Skeletal muscle satellite cell (primary cell): Measurements from ENCODE around the gene LGALS12.

Experiments used
- H3K27me3 ChIP-seq: 2 replicates; pipeline ENCODE4 v1.7.0; 2013; ENCODE audit warnings: low read length; ENCODE audit not compliant: control insufficient read depth, insufficient read depth
- H3K36me3 ChIP-seq: 2 replicates; pipeline ENCODE4 v1.7.0; 2013; ENCODE audit warnings: mild to moderate bottlenecking, control low read depth, low read length; ENCODE audit not compliant: insufficient read depth
- H3K4me1 ChIP-seq: 2 replicates; pipeline ENCODE4 v1.7.0; 2013; ENCODE audit warnings: low read length; ENCODE audit not compliant: control insufficient read depth, insufficient read depth
- H3K4me2 ChIP-seq: 2 replicates; pipeline ENCODE4 v1.7.0; 2013; ENCODE audit warnings: mild to moderate bottlenecking, low read length
- H3K4me3 ChIP-seq: 2 replicates; pipeline ENCODE4 v1.7.0; 2013; ENCODE audit warnings: low read length
- H3K9ac ChIP-seq: 2 replicates; pipeline ENCODE4 v1.7.0; 2013; ENCODE audit warnings: mild to moderate bottlenecking, low read depth, low read length, moderate library complexity
- H3K9me3 ChIP-seq: replicated peaks from 2 replicates; pipeline ENCODE4 v1.7.0; 2013; ENCODE audit warnings: mild to moderate bottlenecking, control low read depth, low read length

The LGALS12 gene

GRCh38 chr11:63504933-63505586 lies 824 bp upstream of the LGALS12 start:
- H3K9ac ChIP-seq: no peak overlapping the region
- peaks cover 5% of the 10 kb centered on the region for H3K27me3 ChIP-seq
- H3K4me1 ChIP-seq: peaks cover under 1% of the 10 kb centered on the region

GRCh38 chr11:63506876-63507275 lies 992 bp downstream of the LGALS12 start:
- H3K4me2 ChIP-seq: no peak overlapping the region
- no peak overlapping the region for H3K9ac ChIP-seq
- no peaks in the 10 kb centered on the region for H3K9me3 ChIP-seq
- no peaks in the 10 kb centered on the region for H3K36me3 ChIP-seq
- peaks cover 5% of the 10 kb centered on the region for H3K27me3 ChIP-seq
- peaks cover 13% of the 10 kb centered on the region for H3K4me1 ChIP-seq
- no peak overlapping the region for H3K4me3 ChIP-seq

More at GRCh38 chr11:63504933-63505586, 824 bp upstream of the LGALS12 start:
- H3K4me2 ChIP-seq: no peak overlapping the region
- no peak overlapping the region for H3K4me3 ChIP-seq
- H3K36me3 ChIP-seq: no peaks in the 10 kb centered on the region
- no peaks in the 10 kb centered on the region for H3K9me3 ChIP-seq

- H3K27me3 ChIP-seq: peaks cover 5% of the 10 kb centered on the region
- no peaks in the 10 kb centered on the region for H3K9me3 ChIP-seq
- no peak overlapping the region for H3K4me3 ChIP-seq
These were observed 1.6 kb downstream of the LGALS12 start for GRCh38 chr11:63507511-63507910.

GRCh38 chr11:63508009-63508408 lies 2.1 kb downstream of the LGALS12 start:
- Histone ChIP-seq H3K4me3 (no peak overlapping the region), H3K36me3 (no peaks in the 10 kb centered on the region), H3K9ac (no peak overlapping the region), H3K4me2 (no peak overlapping the region), H3K4me1 (peaks cover 13% of the 10 kb centered on the region), H3K27me3 (peaks cover 7% of the 10 kb centered on the region), H3K9me3 (no peaks in the 10 kb centered on the region)

More at GRCh38 chr11:63507511-63507910, 1.6 kb downstream of the LGALS12 start:
- Histone ChIP-seq H3K4me1 (peaks cover 13% of the 10 kb centered on the region), H3K4me2 (no peak overlapping the region), H3K36me3 (no peaks in the 10 kb centered on the region), H3K9ac (no peak overlapping the region)

GRCh38 chr11:63508745-63509144 lies 2.9 kb downstream of the LGALS12 start:
- Histone ChIP-seq H3K4me3 (no peak overlapping the region), H3K27me3 (peaks cover 9% of the 10 kb centered on the region), H3K4me2 (no peak overlapping the region), H3K9me3 (no peaks in the 10 kb centered on the region), H3K36me3 (no peaks in the 10 kb centered on the region), H3K9ac (no peak overlapping the region), H3K4me1 (peaks cover 13% of the 10 kb centered on the region)

GRCh38 chr11:63510360-63511047 lies 4.6 kb downstream of the LGALS12 start:
- Histone ChIP-seq H3K4me3 (no peak overlapping the region), H3K9ac (no peak overlapping the region), H3K36me3 (no peaks in the 10 kb centered on the region)

GRCh38 chr11:63511048-63511748 lies 5.3 kb downstream of the LGALS12 start:
- Histone ChIP-seq H3K27me3 (peaks cover 9% of the 10 kb centered on the region), H3K9ac (no peak overlapping the region), H3K4me1 (peaks cover 13% of the 10 kb centered on the region), H3K4me3 (no peak overlapping the region), H3K36me3 (no peaks in the 10 kb centered on the region), H3K4me2 (no peak overlapping the region), H3K9me3 (no peaks in the 10 kb centered on the region)

More at GRCh38 chr11:63510360-63511047, 4.6 kb downstream of the LGALS12 start:
- peaks cover 9% of the 10 kb centered on the region for H3K27me3 ChIP-seq
- H3K9me3 ChIP-seq: no peaks in the 10 kb centered on the region
- peak overlapping the region; percentile 18 for H3K4me2 ChIP-seq
- H3K4me1 ChIP-seq: peaks cover 13% of the 10 kb centered on the region

GRCh38 chr11:63512816-63513215 lies 6.9 kb downstream of the LGALS12 start:
- Histone ChIP-seq H3K4me2 (no peak overlapping the region), H3K4me1 (peaks cover 13% of the 10 kb centered on the region), H3K9me3 (no peaks in the 10 kb centered on the region), H3K9ac (no peak overlapping the region), H3K4me3 (no peak overlapping the region), H3K36me3 (no peaks in the 10 kb centered on the region), H3K27me3 (peaks cover 4% of the 10 kb centered on the region)

- peaks cover 4% of the 10 kb centered on the region for H3K27me3 ChIP-seq
- no peak overlapping the region for H3K9ac ChIP-seq
- H3K36me3 ChIP-seq: no peaks in the 10 kb centered on the region
- H3K9me3 ChIP-seq: no peaks in the 10 kb centered on the region
- H3K4me2 ChIP-seq: no peak overlapping the region
- peaks cover 2% of the 10 kb centered on the region for H3K4me1 ChIP-seq
- no peak overlapping the region for H3K4me3 ChIP-seq
These were observed 10.2 kb downstream of the LGALS12 start for GRCh38 chr11:63516109-63516508.

- Histone ChIP-seq H3K4me3 (no peak overlapping the region), H3K9me3 (no peaks in the 10 kb centered on the region), H3K4me2 (no peak overlapping the region), H3K36me3 (no peaks in the 10 kb centered on the region), H3K4me1 (no peaks in the 10 kb centered on the region), H3K27me3 (peaks cover 4% of the 10 kb centered on the region), H3K9ac (no peak overlapping the region)
These were observed 11.3 kb downstream of the LGALS12 start for GRCh38 chr11:63517156-63517555.

GRCh38 chr11:63518548-63518947 lies 12.7 kb downstream of the LGALS12 start:
- Histone ChIP-seq H3K9me3 (no peaks in the 10 kb centered on the region), H3K9ac (no peak overlapping the region), H3K27me3 (peaks cover 4% of the 10 kb centered on the region), H3K4me1 (no peaks in the 10 kb centered on the region), H3K4me3 (no peak overlapping the region), H3K36me3 (no peaks in the 10 kb centered on the region), H3K4me2 (no peak overlapping the region)
